HG03045 (cell line): ENCODE measurements around the gene SMYD3.

Source experiments
- ATAC-seq: cut with Tn5 transposase; IDR thresholded peaks from one replicate; pipeline ENCODE4 v1.9.1; 2021; ENCODE audit warnings: mild to moderate bottlenecking, moderate library complexity; ENCODE audit not compliant: unreplicated experiment

The SMYD3 gene

DNA sequence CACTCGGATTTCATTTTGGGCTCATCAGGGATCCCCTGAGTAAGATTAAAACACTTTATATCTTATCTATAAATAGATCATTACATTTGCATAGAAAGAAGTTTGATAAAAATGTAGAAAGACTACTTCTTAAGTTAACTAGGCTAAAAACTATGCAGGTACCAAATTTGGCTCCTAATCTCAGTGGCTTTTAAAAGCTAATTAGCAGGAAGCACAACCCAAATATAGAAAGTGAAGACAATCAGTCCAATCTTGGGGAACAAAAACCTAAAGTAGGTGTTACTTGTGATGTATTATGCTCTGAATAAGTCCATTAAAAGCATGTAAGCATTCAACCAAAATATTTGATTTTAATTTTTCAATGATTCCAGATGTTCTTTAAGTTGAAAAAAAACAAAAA, 35.4 kb downstream of the SMYD3 start:
- no peak for ATAC-seq

DNA sequence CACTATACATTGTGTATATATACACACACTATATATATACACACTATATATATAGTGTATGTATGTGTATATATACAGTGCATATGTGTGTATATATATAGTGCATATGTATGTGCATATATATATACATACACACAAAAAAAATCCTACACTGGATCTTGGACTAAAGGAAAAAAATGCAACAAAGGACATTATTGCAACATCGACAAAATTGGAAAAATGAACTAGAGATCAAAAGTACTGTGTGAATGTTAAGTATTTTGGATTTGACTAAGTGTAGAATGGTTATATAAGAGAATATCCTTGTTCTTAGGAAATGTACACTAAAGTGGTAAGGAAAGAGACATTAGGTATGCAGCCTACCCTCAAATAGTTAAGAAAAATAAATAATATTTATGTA, 36.5 kb downstream of the SMYD3 start:
- ATAC-seq = no peak

DNA sequence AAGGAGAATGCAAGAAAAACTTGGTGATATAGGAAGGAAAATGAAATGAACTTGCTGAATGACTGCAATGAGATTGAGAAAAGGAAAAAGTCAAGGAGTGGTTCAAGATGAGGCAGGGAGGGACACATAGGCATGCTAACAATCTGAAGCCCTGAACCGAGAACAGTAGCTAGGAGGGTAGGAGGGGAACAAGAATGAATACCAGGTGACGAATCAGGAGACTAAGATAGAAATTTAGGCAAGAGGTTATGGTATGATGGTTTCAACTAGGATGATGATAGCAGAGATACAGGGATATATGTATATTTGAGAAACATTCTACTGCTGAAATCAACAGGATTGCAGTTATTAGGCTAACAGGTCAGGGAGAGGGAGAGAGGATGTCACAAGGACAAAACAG, 44.1 kb downstream of the SMYD3 start:
- ATAC-seq = no peak

DNA sequence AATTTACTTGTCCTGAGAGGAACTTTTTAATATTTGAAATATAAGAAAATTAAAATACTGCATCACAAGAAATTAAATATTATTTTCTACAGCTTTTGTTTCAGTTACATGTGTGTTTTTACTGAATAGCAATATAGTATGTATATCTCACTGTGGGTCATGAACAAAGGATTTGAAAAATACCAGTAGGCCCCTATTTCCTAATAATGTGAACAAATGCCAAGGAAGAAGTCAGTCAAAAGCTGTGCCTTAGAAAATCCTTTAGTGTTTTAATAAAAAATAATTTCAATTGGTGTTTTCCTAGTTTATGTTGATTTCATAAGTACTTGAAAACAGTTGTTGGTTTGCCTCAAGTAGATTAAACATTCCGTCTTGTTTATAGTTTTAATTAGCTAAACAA, 46.7 kb downstream of the SMYD3 start:
- no peak for ATAC-seq

DNA sequence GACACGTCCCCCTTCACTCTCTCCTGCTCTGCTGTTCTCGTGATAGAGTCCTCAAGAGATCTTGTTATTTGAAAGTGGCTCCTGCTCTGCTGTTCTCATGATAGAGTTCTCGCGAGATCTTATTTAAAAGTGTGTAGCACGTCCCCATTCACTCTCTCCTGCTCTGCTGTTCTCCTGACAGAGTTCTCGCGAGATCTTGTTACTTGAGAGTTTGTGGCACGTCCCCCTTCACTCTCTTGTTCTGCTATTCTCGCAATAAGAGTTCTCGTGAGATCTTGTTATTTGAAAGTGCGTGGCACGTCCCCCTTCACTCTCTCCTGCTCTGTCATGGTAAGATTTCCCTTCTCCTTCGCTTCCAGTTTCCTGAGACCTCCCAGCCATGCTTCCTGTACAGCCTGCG, 47.9 kb downstream of the SMYD3 start:
- ATAC-seq = no peak

DNA sequence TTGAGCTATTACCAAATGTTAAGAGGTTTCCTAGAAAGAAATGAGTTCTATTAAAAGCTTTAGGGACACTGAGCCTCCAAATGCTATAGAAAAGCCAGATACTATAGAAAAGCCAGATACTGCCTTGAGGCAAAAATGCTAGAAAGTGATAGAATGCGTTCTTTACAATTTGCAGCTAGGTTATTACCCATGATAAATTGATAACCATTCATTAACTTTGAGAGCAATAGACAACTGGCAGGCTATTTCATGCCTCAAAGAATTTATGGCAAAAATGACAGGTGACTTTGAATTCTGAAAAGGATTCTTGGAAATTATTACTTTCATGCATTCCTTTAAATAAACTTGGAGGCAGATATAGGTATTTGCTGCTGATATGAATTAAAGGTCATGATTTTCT, 51.6 kb downstream of the SMYD3 start:
- no peak for ATAC-seq

DNA sequence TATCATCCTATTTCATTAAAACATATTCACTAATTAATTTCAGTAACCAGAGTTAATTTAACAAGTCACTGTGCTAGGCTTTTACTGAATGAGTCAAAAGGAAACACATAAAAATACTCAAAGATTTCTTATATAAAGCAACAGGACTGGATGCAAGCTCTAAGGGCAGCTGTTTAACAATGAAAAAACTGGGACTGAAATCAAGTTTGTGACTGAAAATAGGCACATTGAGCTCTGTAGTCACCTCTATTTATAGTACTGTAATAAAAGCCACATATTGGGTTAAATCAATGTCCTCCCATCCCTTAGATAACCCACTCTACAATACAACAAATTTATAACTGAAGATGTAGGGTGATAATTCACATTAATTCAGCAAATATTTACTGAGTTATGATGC, 52.4 kb downstream of the SMYD3 start:
- ATAC-seq = no peak

DNA sequence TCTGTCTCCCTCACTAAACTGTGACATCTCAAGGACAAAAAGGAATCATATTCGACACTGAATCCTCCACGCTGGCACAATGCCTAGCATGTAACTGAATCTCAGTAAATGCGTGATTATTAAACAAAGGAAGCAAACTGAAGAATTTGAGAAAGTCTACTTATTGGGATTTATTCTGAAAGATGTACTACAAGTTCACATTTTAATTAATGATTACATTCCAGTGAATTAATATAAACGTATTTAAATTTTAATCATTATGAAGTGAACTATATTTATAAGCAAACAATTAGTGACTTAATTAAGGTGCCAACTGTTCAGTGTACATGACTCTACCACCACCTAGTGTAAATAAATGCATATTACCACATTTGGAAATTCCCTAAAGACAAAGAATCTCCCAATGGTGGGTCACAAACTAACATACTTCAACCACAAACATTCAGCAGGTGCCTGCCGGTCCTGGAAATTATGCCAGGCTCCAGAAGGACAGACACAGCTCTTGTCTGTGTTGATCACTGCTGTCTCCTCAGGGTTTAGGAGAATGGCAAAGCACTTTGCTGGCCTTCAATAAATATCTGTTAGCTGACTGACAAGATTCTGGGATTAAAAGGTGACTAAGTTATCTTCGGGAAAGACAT, 56.3 kb downstream of the SMYD3 start:
- no peak for ATAC-seq

DNA sequence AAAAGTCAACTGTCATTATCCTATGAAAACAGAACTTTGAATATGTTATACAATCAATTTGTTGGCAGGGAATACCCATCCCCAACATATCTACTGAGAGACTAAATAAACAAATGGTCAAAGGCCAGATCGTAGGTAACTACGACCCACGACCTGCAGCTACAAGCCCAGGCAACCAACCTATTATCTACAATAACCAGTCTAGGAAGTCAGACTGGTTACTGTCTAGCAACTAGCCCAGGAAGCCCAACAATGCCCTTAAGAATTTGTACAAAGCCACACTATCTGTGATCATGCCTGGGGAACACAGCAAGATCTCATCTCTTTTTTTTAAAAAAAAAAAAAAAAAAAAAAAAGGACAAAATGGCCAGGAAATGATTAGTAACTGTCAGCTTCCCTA, 58.7 kb downstream of the SMYD3 start:
- no peak for ATAC-seq

DNA sequence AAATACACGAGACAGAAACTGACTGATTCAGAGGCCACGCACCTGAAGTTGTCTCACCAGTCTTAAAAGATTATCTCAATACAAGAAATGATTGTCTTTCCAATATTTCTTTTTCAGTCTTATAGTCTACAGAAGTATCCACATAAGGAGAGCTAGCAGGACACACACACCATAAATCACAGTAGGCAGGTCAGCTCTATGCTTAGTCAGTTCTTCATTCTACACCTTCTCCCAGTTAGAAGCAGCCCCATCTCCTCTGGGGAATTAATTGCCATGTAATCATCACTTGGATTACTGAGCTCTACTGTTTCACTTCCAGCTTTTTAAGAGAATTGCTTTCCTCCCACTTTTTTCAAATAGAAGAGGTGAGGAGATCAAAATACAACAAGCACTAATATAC, 59.6 kb downstream of the SMYD3 start:
- ATAC-seq = no peak

DNA sequence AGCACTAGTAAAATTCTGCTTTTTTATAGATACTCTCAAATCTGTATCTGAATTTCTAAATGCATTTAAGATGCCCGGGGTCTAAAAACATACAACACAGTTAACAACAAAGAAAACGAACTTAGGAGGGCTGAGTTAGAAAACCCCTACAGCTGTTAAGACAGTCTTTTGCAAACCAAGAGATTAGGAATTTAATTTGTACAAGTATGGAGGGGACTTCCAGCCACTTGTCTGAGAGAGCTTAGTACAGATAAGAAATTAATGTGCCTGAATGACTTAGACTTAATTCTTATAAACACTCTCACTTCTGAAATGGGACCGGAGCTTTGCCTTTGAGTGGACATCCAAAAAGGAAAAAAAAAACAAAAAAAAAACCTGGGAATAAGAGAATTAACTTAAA, 61.6 kb downstream of the SMYD3 start:
- no peak for ATAC-seq

DNA sequence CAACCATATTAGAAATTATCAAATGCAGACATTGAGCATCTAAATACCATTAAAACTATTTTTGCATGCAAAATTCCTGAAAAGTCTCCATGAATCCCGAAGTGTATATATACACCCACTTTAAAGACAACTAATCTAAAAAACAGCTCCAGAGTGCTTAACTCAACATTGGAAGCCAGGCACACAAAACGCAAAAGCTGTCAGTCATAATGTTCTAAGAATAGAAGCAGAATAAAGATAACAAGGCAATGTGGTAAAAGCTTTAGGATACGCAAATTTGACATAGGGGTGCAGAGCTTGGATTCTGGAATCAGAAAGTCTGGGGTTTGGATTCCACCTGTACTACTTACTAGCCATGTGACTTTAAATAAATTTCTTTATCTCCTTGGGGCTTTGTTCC, 62.5 kb downstream of the SMYD3 start:
- no peak for ATAC-seq

DNA sequence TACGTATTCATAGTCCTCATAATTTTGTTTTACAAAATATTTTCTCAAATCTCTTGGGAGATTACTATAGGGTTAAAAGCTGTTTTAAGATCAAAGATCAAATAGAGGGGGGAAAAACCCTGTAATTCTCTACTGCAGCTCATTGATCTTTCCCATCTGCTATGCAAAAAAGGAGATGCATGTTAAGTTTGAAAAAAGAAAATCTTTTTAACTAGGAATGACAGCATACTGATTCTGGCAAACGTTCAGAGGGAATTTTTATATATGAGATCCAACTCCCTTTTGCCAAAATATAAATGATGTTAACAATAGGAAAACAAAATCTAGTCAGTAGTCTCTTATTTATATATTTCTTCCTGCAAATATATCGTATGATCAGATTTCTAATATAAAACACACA, 69.1 kb downstream of the SMYD3 start:
- ATAC-seq = no peak

DNA sequence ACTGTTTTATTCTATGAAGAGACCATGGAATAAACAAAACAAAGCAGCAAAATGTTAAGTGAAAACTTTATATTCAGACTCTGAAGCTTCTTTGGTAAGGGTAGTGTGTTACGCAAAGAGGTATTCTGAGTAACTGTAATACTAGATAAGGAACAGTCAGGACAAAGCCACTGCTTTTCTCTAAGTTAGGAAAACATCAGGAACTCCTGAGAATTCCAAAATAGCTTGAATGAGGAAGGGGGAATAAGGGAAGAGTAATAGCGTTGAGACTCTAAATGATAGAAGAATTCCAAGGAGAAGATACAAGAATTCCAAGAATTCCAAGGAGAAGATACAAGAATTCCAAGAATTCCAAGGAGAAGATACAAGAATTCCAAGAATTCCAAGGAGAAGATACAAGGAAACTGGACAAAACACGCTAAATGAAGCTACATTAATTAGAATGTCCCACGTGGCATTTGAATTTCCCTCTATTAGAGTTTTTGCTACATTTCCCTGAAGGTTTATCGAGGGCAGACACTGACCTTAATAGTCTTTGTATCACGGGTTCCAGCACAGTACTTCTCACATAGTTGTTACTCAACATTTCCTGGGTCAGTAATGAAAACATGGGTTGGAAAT, 71.5 kb downstream of the SMYD3 start:
- no peak for ATAC-seq

DNA sequence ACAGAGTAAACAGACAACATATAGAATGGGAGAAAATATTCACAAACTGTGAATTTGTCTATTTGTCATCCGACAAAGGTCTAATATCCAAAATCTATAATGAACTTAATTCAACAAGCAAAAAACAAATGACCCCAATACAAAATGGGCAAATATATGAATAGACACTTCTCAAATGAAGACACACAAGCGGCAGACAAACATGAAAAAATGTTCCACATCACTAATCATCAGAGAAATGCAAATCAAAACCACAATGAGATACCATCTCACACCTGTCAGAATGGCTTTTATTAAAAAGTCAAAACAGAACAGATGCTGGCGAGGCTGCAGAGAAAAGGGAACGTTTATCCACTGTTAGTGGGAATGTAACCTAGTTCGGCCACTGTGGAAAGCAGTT, 72.7 kb downstream of the SMYD3 start:
- ATAC-seq = no peak

DNA sequence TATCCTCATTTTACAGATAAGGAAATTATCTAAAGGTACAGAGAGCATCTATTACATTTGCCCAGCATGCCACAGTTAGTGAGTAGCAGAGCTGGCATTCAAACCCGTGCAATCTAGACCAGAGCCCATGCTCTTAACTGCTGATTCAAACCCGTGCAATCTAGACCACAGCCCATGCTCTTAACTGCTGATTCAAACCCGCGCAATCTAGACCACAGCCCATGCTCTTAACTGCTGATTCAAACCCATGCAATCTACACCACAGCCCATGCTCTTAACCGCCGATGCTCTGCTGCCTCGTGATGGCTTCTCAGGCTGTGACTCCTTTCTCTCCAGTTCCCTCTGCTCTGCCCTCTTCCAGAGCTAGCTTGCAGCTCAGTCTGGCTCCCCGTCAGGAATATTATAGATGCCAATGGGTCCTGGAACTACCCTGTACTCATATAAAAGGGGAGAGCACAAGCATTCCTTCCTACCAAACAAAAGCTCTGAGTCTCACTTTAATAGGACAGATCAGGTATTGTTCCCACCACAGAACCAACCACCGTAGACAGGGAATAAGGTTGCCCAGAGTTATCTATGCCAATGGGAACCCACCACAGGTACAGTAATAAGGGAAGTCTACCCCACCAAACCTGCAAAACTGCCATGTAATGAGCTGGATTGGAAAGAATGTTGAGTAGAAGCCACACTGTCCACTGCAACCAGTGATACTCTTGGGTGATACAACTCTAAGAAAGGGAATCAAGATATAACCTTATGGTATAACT, 78.4 kb downstream of the SMYD3 start:
- ATAC-seq = no peak

DNA sequence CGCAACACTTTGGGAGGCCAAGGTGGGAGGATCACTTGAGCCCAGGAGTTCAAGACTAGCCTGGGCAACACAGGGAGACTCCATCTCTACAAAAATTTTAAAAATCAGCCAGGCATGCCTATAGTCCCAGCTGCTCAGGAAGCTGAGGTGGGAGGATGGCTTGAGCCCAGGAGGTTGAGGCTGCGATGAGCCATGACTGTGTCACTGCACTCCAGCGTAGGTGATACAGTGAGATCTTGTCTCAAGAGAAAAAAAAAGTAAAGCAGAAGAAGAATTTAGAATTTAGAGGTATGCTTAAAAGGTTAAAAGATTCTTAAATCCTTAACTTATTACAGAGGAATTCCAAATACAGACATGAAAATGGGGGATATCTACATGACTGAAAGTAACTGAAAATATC, 79.5 kb downstream of the SMYD3 start:
- ATAC-seq = no peak

DNA sequence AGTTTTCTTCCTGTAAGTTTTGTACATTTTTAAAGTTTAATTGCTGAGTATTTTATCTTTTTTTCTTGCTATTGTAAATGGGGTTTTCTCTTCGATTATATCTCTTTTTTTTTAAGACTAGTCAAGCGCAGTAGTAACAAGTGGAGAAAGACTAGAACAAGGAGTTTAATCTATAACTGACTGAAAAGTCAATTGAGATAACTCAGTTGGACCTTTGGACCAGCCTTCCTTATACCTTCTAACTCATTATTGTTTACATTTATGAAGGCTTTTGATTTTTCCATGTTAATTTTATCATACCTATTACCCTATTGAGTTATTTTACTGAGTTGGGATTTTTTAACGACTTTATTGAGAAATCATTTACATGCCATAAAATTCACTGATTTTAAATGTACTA, 81.2 kb downstream of the SMYD3 start:
- no peak for ATAC-seq

DNA sequence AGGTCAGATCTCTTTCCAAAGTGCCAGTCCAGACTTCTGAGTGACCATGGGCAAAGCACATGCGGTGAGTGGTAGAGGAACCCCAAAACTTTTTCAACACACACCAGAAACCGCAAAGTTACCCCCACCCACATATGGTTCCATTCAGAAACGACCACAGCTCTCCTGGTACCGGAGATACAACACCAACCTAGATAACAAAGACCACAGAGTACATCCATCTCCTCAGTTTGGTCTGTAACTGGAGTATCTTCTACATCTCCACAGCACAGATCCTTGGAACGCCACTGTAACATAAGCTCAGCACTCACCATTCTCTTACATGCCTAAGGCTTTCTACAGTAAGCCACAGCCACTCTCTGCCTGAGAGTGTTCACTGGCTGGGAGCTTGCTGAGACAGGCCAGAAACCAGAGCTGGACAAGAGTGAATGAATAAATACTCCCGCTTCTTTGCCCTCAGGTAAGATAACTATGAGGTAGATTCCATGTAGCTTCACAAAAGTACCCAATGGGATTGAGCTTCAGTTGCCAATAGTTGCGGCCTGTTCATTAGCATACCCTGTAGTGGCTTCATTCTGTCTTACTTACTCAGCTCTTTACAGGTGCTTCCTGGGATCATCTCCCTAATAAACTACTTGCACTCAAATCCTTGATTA, 81.8 kb downstream of the SMYD3 start:
- no peak for ATAC-seq

DNA sequence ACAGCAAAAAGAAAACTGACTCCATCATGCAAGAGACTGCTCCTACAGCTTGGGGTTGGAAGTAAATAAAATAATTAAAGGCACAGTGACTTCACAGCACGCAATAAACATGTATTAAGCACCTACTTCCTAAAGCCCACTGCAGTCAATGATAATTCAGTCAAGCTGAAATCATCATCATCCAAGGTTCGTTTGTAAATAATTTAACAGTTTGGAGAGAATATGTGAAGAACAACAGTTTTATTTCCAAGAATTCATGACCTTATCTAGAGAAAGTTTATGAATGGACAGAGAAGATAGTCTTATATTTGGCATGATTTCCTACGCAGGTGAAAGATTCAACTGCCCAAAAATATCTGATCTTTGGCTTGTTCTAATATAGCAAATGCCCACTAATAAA, 86.8 kb downstream of the SMYD3 start:
- ATAC-seq = no peak

DNA sequence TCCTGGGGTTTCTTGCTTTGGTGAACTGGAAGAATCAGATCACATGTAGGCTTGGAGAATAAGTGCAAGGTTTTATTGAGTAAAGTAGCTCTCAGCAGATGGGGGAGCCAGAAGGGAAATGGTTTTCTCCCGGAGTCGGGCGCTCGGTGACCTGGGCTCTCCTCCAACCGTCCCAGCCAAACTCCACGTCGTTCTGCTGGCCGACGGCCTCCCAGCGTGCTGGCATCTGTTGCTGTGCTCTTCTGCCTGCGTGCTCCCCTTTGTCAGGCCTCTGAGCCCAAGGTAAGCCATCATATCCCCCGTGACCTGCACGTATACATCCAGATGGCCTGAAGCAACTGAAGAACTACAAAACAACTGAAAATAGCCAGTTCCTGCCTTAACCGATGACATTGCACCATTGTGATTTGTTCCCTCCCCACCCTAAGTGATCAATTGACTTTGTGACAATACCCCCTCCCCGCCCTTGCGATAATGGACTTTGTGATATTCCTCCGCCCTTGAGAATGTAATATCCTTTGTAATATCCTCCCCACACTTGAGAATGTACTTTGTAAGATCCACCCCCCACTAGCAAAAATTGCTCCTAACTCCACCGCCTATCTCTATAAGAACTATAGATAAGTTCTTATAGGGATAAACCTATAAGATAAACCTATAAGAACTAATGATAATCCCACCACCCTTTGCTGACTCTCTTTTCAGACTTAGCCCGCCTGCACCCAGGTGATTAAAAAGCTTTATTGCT, 88.3 kb downstream of the SMYD3 start:
- ATAC-seq = no peak
